ENCODE measurements around the gene SETD6. TPM values are rescaled to one million over a fixed set of nuclear protein-coding genes. Genes with fewer than 3 reads are reported as not detected.
"Not testable (repeated sequence)": the region's sequence is repeated elsewhere in the genome, so short reads cannot be mapped to it uniquely, and the experiment has no call there.

The SETD6 gene
- total RNA-seq, 1 experiment from 2014 or later = 0.26 TPM

DNA sequence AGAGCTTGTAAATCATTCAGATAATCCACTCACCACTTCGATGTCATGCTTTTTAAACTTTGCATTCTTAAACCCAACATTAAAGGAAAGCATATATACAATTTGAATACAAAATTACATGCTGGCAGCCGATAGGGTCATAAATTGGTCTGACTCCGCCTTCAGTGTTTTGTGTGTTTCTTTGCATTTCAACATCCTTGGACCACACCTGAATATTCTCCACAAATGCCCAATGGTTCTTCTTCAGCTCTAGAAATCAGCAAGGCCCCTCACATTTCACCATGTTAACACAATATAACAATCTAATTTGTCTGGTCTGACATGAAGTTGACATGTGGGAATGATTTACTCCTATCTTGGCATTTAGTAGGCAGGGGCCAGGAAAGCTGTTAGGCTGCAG, 17.1 kb downstream of the SETD6 start:
- Histone ChIP-seq H3K27ac (no peak overlapping the region), H3K27me3 (no peaks in the 10 kb centered on the region), H3K9me3 (replicated peaks) (no peaks in the 10 kb centered on the region), H3K4me3 (no peak overlapping the region), H3K4me1 (no peaks in the 10 kb centered on the region), H3K36me3 (peaks cover 97% of the 10 kb centered on the region)
- no peak for DNase-seq

DNA sequence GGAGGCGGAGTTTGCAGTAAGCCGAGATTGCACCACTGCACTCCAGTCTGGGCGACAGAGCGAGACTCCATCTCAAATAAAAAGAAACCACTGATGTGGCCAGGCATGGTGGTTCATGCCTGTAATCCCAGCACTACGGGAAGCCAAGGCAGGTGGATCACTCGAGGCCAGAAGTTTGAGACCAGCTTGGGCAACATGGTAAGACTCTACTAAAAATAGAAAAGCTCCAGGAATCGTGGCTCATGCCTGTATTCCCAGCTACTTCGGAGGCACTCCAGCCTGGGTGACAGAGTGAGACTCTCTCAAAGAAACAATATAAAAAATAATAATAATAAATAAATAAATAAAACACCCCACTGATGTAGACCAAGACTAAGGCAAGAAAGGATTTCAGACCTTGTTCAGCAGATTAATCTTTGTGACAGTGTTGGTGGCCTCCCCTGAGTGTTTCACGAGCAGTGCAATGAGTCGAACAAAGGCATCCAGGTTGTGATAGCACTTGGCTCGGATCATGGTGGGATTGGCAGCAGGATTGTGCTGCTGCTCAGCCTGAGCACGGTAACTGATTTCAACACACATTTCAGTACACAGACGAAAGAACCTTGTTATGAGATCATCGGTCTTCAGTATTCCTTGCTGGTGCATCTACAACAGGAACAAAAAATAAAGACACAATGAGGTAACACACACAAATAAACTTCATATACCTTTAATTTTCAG, 18.6 kb downstream of the SETD6 start:
- Histone ChIP-seq H3K27me3 (no peaks in the 10 kb centered on the region), H3K4me3 (no peak overlapping the region), H3K36me3 (peaks cover 97% of the 10 kb centered on the region), H3K9me3 (replicated peaks) (no peaks in the 10 kb centered on the region), H3K4me1 (no peaks in the 10 kb centered on the region), H3K27ac (no peak overlapping the region)
- no peak for DNase-seq

DNA sequence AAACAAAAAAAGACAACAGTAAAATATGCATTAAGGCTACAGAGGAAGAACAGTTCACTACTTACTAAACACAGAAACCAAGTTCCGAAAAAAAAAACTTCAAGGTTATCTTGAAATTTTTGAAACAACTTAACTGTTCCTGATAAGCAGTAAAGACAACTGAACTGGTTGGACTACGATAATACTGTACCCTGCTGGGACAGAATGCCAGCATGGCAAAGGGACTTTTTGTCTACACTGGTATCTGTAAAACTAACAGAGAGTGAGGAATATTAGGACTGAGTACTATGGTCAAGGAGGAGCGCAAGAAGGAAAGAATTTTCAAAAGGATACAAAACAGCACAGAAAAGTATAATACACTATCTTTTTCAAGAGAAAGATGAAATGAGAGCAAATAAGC, 19.8 kb downstream of the SETD6 start:
- Histone ChIP-seq H3K4me3 (no peak overlapping the region), H3K36me3 (peaks cover 98% of the 10 kb centered on the region), H3K27ac (no peak overlapping the region), H3K9me3 (replicated peaks) (no peaks in the 10 kb centered on the region), H3K27me3 (no peaks in the 10 kb centered on the region), H3K4me1 (no peaks in the 10 kb centered on the region)
- DNase-seq = no peak

DNA sequence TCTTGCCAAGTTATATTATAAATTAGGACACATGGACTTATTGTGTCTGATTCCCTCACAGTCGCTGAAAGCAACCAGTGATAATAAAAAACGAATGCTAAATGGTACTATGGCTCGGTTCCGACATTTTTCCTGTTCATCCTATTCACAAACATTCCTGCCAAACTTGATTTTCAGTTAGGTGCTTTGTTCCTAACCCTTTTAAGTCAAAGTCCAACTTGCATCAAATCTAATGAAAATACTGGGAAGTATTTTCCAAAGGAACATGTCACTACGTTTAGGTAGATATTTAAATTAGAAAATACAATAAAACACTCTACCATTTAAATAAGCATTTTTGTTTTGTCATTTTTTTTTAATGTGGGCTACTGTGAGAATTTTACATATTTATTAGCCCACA, 21.0 kb downstream of the SETD6 start:
- Histone ChIP-seq H3K27me3 (no peaks in the 10 kb centered on the region), H3K36me3 (peaks cover 100% of the 10 kb centered on the region), H3K4me3 (no peak overlapping the region), H3K27ac (no peak overlapping the region), H3K4me1 (no peaks in the 10 kb centered on the region), H3K9me3 (replicated peaks) (no peaks in the 10 kb centered on the region)
- no peak for DNase-seq

DNA sequence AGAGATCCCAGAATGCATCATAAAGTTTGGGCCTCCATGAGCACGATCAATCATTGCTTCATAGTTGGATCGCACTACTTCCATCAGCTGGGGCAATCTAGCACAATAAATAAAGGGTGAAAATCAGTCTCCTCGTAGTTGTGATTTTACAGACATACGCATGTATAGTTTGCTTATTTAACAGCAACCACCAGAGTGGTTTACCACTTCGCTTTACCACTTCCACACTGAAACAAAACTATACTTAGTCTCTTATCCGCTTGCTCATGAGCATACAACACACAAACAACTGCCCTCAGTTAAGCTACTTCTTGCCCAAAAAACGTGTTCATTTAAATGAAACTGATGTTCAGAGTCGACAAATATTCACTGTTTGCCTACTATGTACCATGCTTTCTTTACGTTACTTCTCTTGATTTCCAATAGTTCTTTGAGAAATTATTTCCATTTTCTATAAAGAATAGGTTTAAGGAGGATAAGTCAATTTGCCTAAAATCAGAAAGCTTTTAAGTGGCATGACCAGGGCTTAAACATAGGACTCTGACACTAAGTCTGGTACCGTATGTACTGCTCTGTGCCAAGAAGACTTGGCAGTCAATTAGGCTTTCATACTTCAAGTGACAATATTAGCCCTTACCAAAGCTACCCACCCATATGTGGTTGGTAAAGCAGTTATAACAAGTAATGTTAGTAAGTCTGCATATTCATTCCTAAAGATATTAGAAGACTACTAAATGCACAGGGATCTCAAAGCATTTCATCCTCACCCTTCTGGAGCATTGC, 22.0 kb downstream of the SETD6 start:
- H3K4me3 ChIP-seq = no peak overlapping the region
- no peak overlapping the region for H3K27ac ChIP-seq
- no peaks in the 10 kb centered on the region for H3K4me1 ChIP-seq
- peaks cover 100% of the 10 kb centered on the region for H3K36me3 ChIP-seq
- H3K27me3 ChIP-seq = no peaks in the 10 kb centered on the region
- no peak for DNase-seq
- no peaks in the 10 kb centered on the region for H3K9me3 ChIP-seq (replicated peaks)

DNA sequence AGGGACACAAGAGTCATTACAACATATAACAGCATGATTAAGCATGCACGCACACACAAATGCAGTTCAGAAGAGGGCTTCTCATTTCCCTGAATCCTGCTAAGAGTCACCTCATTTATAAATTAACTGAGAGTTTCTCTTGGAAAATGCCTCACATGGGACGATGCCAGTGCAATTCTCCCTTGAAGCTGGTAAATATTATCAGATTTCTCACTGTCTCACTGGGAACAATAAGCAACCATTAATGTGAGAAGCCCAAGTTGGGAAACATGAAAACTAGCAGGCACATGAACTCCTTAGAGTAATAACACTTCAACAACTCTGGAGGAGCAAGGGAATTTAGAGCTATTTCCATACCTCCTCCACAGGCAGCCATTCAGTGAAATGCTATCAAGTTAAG, 26.4 kb downstream of the SETD6 start:
- Histone ChIP-seq H3K9me3 (replicated peaks) (no peaks in the 10 kb centered on the region), H3K27me3 (no peaks in the 10 kb centered on the region), H3K36me3 (peaks cover 96% of the 10 kb centered on the region), H3K27ac (no peak overlapping the region), H3K4me3 (no peak overlapping the region), H3K4me1 (no peaks in the 10 kb centered on the region)
- no peak for DNase-seq

DNA sequence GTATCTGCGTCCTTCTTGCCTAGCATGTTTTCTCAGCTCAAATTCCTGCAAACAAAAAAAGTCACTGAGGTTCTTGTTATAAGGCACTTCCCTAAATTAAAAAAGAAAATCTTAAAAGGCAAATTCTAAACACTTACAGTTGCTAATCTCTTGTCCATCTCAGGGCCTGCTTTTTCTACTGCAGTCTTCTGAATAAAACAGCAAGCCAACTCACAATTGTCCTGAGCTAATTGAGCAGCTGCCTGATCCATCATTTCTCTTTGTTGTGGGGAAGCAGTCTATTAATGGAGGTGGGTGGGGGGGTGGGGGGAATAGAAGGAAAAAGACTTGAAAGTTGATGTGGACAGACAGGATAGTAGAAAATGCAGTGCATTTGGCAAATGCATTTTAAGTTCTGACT, 27.0 kb downstream of the SETD6 start:
- Histone ChIP-seq H3K27ac (no peak overlapping the region), H3K4me1 (no peaks in the 10 kb centered on the region), H3K4me3 (no peak overlapping the region), H3K36me3 (peaks cover 96% of the 10 kb centered on the region), H3K9me3 (replicated peaks) (no peaks in the 10 kb centered on the region), H3K27me3 (no peaks in the 10 kb centered on the region)
- no peak for DNase-seq

DNA sequence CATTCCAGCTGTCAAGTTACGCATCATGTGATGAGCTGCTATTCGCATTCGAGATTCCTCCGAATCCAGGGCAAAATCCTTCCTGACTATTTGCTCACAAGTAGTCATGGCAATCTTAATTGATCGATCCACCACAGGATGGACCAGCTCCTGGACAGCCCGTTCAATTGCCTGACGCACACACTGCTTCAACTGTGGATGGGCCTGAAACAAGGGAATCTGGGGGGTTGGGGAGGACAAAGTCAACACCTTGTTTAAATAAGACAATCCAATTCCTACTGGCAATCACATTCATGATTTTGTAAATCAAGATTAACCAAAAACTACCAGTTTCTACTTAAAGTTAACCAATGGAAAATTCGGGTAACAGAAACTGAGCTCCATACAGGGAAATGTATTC, 28.4 kb downstream of the SETD6 start:
- H3K4me1 ChIP-seq = no peaks in the 10 kb centered on the region
- H3K36me3 ChIP-seq = peaks cover 95% of the 10 kb centered on the region
- H3K27ac ChIP-seq = no peak overlapping the region
- no peaks in the 10 kb centered on the region for H3K9me3 ChIP-seq (replicated peaks)
- no peaks in the 10 kb centered on the region for H3K27me3 ChIP-seq
- no peak for DNase-seq
- no peak overlapping the region for H3K4me3 ChIP-seq

DNA sequence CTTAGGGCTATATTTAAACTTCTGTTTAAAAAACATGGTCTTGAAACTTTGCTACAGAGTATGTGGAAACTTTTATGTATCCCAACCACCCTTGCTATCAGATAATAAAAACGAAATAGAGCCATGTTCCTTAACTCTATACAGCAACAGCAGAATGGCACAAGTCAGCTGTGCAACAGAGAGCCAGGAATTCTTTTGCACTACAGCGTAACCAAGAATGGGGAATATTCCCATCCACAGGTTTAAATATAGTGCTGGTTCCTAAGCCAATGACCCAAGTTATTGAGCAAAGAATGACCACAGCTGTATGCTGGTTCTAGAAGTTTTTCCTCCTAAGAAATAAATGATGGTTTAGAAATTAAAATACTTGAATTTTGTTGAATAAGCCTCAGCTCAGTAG, 33.1 kb downstream of the SETD6 start:
- H3K9me3 ChIP-seq (replicated peaks) = no peaks in the 10 kb centered on the region
- no peak overlapping the region for H3K4me3 ChIP-seq
- no peak overlapping the region for H3K27ac ChIP-seq
- H3K36me3 ChIP-seq = peaks cover 95% of the 10 kb centered on the region
- no peak for DNase-seq
- no peaks in the 10 kb centered on the region for H3K4me1 ChIP-seq
- no peaks in the 10 kb centered on the region for H3K27me3 ChIP-seq

DNA sequence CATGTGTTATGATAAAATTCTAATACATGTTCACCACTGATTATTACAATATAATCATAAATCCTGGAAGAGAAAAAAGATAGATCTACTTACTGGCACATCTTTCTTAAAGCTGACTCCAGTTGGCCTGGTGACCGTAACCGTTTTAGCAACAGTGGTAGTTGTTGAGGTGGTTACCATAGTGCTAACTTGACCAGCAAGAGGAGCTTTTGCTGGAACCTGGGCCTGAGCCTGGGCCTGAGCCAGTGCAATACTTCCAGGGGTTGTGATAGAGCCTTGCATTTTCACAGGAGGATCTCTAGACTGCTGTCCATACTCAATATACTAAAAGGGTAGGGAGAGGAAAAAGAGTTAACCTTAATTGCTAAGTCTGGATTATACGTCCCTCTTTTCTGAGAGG, 36.2 kb downstream of the SETD6 start:
- DNase-seq = no peak
- H3K4me3 ChIP-seq = no peak overlapping the region
- H3K27ac ChIP-seq = no peak overlapping the region
- no peaks in the 10 kb centered on the region for H3K9me3 ChIP-seq (replicated peaks)
- H3K36me3 ChIP-seq = peaks cover 96% of the 10 kb centered on the region
- no peaks in the 10 kb centered on the region for H3K27me3 ChIP-seq
- no peaks in the 10 kb centered on the region for H3K4me1 ChIP-seq

DNA sequence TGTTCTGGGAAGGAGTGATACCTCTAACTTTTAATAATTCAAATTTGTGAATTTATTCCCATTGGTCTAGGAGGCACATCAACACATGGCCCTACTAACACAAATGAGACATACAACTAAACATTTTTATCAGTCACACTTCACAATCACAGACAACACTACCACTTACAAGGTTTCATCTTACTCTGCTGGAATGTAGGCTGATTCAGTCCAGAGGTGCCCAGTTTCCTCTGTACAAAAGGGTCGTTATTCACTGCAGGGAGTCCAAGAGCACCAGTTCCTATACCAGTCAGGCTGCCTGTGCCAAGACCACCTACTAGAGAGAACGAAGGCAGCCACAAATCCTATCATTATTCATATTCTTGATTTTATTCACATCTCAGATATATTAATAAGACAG, 41.4 kb downstream of the SETD6 start:
- Histone ChIP-seq H3K4me1 (no peaks in the 10 kb centered on the region), H3K27me3 (no peaks in the 10 kb centered on the region), H3K4me3 (no peak overlapping the region), H3K9me3 (replicated peaks) (no peaks in the 10 kb centered on the region), H3K27ac (no peak overlapping the region), H3K36me3 (peaks cover 96% of the 10 kb centered on the region)
- DNase-seq = no peak

DNA sequence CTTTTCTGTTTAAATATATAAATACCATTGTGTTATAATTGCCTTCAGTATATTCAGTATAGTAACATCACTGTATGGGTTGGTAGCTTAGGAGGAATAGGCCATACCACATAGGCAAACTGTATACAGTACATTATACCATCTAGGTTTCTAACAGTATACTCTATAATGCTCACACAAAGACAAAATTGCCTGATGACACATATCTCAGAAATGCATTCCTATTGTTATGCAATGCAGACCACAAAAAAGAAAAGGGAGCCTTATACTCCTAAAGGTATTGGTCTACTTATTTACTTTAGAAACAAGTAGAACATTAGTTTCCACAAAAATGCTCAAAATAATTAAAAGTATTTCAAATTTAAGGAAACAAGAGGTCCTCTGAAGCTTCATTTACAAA, 47.9 kb downstream of the SETD6 start:
- H3K27me3 ChIP-seq = no peaks in the 10 kb centered on the region
- DNase-seq = no peak
- no peak overlapping the region for H3K27ac ChIP-seq
- H3K4me3 ChIP-seq = no peak overlapping the region
- no peaks in the 10 kb centered on the region; the same call in 1 of the 2 replicates for H3K4me1 ChIP-seq
- H3K9me3 ChIP-seq (replicated peaks) = no peaks in the 10 kb centered on the region
- H3K36me3 ChIP-seq = peaks cover 84% of the 10 kb centered on the region

DNA sequence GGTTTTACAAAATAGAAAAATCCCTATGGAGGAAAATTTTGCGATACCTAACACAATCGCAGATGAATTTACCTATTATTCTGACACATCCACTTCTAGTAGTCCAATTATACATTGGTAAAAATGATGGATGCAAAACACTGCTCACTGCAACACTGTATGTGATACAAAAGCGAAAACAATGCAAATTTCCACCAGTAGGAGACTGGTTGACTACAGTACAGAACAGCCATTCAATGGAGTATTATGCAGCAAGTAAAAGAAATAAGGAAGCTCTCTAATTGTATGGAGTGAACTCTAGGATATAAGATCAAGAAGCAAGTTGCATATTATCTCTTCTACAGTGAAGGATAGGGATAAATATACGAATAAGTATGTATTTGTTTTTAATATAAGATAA, 48.5 kb downstream of the SETD6 start:
- no peaks in the 10 kb centered on the region for H3K27me3 ChIP-seq

DNA sequence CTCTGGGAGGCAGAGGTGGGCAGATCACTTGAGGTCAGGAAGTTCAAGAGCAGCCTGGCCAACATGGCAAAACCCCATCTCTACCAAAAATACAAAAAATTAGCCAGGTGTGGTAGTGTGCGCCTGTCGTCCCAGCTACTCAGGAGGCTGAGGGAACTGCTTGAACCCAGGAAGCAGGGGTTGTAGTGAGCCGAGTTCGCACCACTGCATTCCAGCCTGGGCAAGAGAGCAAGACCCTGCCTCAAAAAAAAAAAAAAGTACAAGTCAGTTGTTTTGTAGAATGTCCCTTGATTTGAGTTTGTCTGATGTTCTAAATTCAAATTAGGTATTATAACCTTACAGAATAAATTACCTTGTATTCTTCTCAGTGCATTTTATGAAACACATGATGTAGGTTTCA, 50.4 kb downstream of the SETD6 start:
- not testable (repeated sequence) for H3K27me3 ChIP-seq; H3K4me3 ChIP-seq; H3K27ac ChIP-seq; H3K4me1 ChIP-seq; H3K9me3 ChIP-seq (replicated peaks); DNase-seq
- peaks cover 84% of the 10 kb centered on the region for H3K36me3 ChIP-seq

More for the DNA sequence above, 48.5 kb downstream of the SETD6 start:
- Histone ChIP-seq H3K4me3 (no peak overlapping the region), H3K36me3 (peaks cover 83% of the 10 kb centered on the region), H3K9me3 (replicated peaks) (no peaks in the 10 kb centered on the region), H3K4me1 (no peaks in the 10 kb centered on the region; the same call in 1 of the 2 replicates), H3K27ac (no peak overlapping the region)
- DNase-seq = no peak

Data from SJCRH30 (cell line).